Endothelial cell of umbilical vein (primary cell): ENCODE measurements around the gene SNRPA. TPM values are rescaled to one million over a fixed set of nuclear protein-coding genes. Genes with fewer than 3 reads are reported as not detected.
A peak's percentile ranks its signal among the peaks of the same experiment; 100 is the strongest.

Source experiments
- BruUV-seq: library from RNA; stranded (reverse); fragments of 400-500 nt; replicated peaks from 2 replicates; lab custom pipeline; 2021; lab: Mats Ljungman, UMichigan
- CTCF ChIA-PET: fragments of 300-600, 350-600 bp; sonication (Branson Sonifier 250); formaldehyde crosslinking; loops from one replicate; lab custom pipeline; 2021; ENCODE audit warnings: antibody characterized with exemption, inconsistent platforms; lab: Charles Lee
- POLR2A ChIA-PET: fragments of 300-600, 350-600 bp; sonication (Branson Sonifier 250); formaldehyde crosslinking; loops from one replicate; lab custom pipeline; 2021; ENCODE audit warnings: antibody characterized with exemption, inconsistent platforms; lab: Charles Lee
- DNase-seq: peaks from one replicate; pipeline ENCODE4 v3.0.0-alpha.2; 2011; ENCODE audit warnings: low read depth, low spot score
- FAIRE-seq: peaks from 2 replicates; lab custom pipeline; 2011; peaks lifted over from hg19 to GRCh38; lab: Jason Lieb, UNC
- H2AFZ ChIP-seq: 2 replicates; pipeline ENCODE4 v1.6.0; 2012; ENCODE audit warnings: low read depth, low read length, control low read depth, inconsistent platforms
- H3K27ac ChIP-seq: 2 replicates; pipeline ENCODE4 v1.5.1; 2011; ENCODE audit warnings: low read depth, mild to moderate bottlenecking, control low read depth, low read length, moderate library complexity; ENCODE audit not compliant: insufficient read depth
- H3K27me3 ChIP-seq, 2 experiments: 2 replicates each; pipeline versions ENCODE4 v1.6.0 to v1.6.1; 2011; ENCODE audit warnings: low read length in 2 of 2, mixed read lengths in 1 of 2; ENCODE audit not compliant: control insufficient read depth in 2 of 2, insufficient read depth in 2 of 2
- H3K36me3 ChIP-seq, 2 experiments: 2 replicates in 1 of 2; 3 replicates in 1 of 2; pipeline ENCODE4 v1.5.1; 2011; ENCODE audit warnings: low read length in 2 of 2, mild to moderate bottlenecking in 1 of 2, moderate library complexity in 1 of 2; ENCODE audit not compliant: control insufficient read depth in 2 of 2, insufficient read depth in 2 of 2; ENCODE audit errors: extremely low read depth in 1 of 2
- H3K4me1 ChIP-seq: 3 replicates; pipeline ENCODE4 v1.5.1; 2011; ENCODE audit warnings: mild to moderate bottlenecking, low read length; ENCODE audit not compliant: control insufficient read depth, insufficient read depth; ENCODE audit errors: extremely low read depth
- H3K4me2 ChIP-seq: 2 replicates; pipeline ENCODE4 v1.6.1; 2011; ENCODE audit warnings: low read length, control low read depth, mixed read lengths; ENCODE audit not compliant: insufficient read depth
- H3K4me3 ChIP-seq, 3 experiments: fragments of 200-600 bp in 1 of 3; sonication (generic), shearing (Covaris generic) in 1 of 3; replicated peaks in 1 of 3; 2 replicates each; pipeline ENCODE4 v1.5.1; 2011 to 2016; ENCODE audit warnings: control low read depth in 3 of 3, low read length in 3 of 3, mild to moderate bottlenecking in 2 of 3, inconsistent platforms in 1 of 3, low read depth in 1 of 3, moderate library complexity in 1 of 3; ENCODE audit not compliant: insufficient read depth in 1 of 3
- H3K79me2 ChIP-seq: 2 replicates; pipeline ENCODE4 v1.6.0; 2012; ENCODE audit warnings: low read length, inconsistent platforms; ENCODE audit not compliant: control insufficient read depth, insufficient read depth
- H3K9ac ChIP-seq: replicated peaks from 2 replicates; pipeline ENCODE3; 2011; ENCODE audit warnings: low read length, control low read depth; ENCODE audit not compliant: insufficient read depth; ENCODE audit errors: extremely low read depth
- H3K9me1 ChIP-seq: replicated peaks from 3 replicates; pipeline ENCODE4 v1.6.0; 2011; ENCODE audit warnings: mild to moderate bottlenecking, low read length; ENCODE audit not compliant: control insufficient read depth, insufficient read depth; ENCODE audit errors: extremely low read depth
- H3K9me3 ChIP-seq: replicated peaks from 2 replicates; pipeline ENCODE4 v1.5.1; 2012; ENCODE audit warnings: low read length, inconsistent platforms; ENCODE audit not compliant: control insufficient read depth, insufficient read depth
- H4K20me1 ChIP-seq: replicated peaks from 2 replicates; pipeline ENCODE3; 2011; ENCODE audit warnings: mild to moderate bottlenecking, low read length; ENCODE audit not compliant: control insufficient read depth, insufficient read depth; ENCODE audit errors: extremely low read depth
- EZH2 ChIP-seq: IDR thresholded peaks from 2 replicates; pipeline ENCODE4 v1.6.1; 2012; ENCODE audit warnings: borderline replicate concordance, low read depth, mild to moderate bottlenecking, moderate library complexity, low read length, inconsistent platforms; ENCODE audit not compliant: severe bottlenecking
- FOS ChIP-seq: IDR thresholded peaks from 2 replicates; pipeline ENCODE4 v1.6.1; 2011; ENCODE audit warnings: mild to moderate bottlenecking, low read length, moderate library complexity, borderline replicate concordance; ENCODE audit not compliant: insufficient read depth
- GATA2 ChIP-seq: IDR thresholded peaks from 2 replicates; pipeline ENCODE4 v1.7.0; 2011; ENCODE audit warnings: low read depth, mild to moderate bottlenecking, moderate library complexity, mixed read lengths, low read length; ENCODE audit not compliant: insufficient read length, insufficient read depth
- JUN ChIP-seq: IDR thresholded peaks from 2 replicates; pipeline ENCODE4 v1.6.1; 2011; ENCODE audit warnings: borderline replicate concordance, low read depth; ENCODE audit not compliant: insufficient read length, insufficient read depth
- MYC ChIP-seq: IDR thresholded peaks from one replicate; pipeline ENCODE4 v1.6.1; 2011; ENCODE audit warnings: mild to moderate bottlenecking, low read depth, low read length
- POLR2A ChIP-seq: IDR thresholded peaks from 2 replicates; pipeline ENCODE4 v1.6.1; 2012; ENCODE audit warnings: low read depth, mild to moderate bottlenecking, control low read depth, low read length
- POLR2AphosphoS5 ChIP-seq: IDR thresholded peaks from 2 replicates; pipeline ENCODE4 v1.6.1; 2012; ENCODE audit warnings: low read depth, mild to moderate bottlenecking, control low read depth, low read length, moderate library complexity; ENCODE audit not compliant: insufficient read depth
- dilution Hi-C: fragments of 300-500 bp; cut with MboI; formaldehyde crosslinking; loops from one replicate; pipeline ENCODE4 v1.15.0; 2019; ENCODE audit warnings: low sequenced_read_pairs; ENCODE audit not compliant: extremely low pct_ligation_motif_present
- intact Hi-C: fragments of 100-400 bp; cut with micrococcal nuclease; formaldehyde crosslinking; loops from one replicate; pipeline ENCODE4 v1.10.0; 2022
- polyA plus RNA-seq, 4 experiments: library from polyadenylated mRNA; depleted of rRNA in 3 of 4; stranded (reverse) in 3 of 4; unstranded in 1 of 4; fragments of >200 nt; gene quantifications; 2 replicates each; pipeline versions ENCODE4 v1.2.1 to v1.2.3, GENCODE V29; 2011 to 2012; ENCODE audit warnings: missing spikeins in 1 of 4
- total RNA-seq: library from RNA; stranded (reverse); gene quantifications from 2 replicates; pipeline ENCODE4 v1.2.3, GENCODE V29; 2021
- TF ChIP-seq, protein P1 (sequence below), 2 donors: IDR thresholded peaks; 1 replicate in 1 of 2; 2 replicates in 1 of 2; pipeline ENCODE4 v1.5.1; 2011; ENCODE audit warnings: low read length in 2 of 2, mild to moderate bottlenecking in 2 of 2, moderate library complexity in 2 of 2, control low read depth in 1 of 2, inconsistent platforms in 1 of 2, low read depth in 1 of 2; ENCODE audit not compliant: insufficient read depth in 1 of 2; ENCODE audit errors: extremely low read depth in 1 of 2
- TF ChIP-seq, protein P2 (sequence below): IDR thresholded peaks from 2 replicates; pipeline ENCODE4 v1.6.1; 2011; ENCODE audit not compliant: insufficient read depth, insufficient read length

The SNRPA gene
- total and polyA plus RNA-seq, 2 donors (not counting 3 experiments of a cell fraction or from before 2014, with no cell fraction given), result 84.6 to 131 TPM

DNA sequence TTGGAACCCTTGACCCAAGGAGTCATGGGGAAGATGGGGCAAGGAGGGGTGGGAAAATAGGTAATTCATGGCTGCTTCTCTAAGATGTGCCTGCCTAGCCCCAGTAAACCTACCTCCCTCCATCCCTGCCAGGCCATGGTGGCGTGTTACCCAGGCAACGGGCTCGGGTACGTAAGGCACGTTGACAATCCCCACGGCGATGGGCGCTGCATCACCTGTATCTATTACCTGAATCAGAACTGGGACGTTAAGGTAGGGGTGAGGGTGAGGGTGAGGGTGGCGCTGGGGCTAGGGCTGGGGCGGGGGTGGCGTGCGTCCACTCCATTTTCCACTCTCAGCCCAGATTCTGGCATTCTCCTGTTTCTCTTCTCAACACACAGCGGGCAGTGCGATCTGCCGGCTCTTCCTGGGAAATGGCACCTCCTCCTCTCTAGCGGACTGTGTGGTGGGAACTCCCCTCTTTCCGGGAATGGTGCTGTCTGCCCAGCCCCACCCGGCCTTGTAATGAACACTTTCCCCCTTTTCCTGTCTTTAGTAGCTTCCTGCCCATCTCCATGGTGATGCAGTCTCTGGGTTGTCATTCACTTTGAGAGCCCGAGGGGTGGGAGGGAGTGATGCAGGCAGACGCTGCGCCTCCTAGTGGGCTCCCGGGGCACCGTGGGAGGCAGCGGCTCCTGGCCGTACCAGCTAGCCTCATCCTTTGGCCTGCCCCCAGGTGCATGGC, 55.6 kb downstream of the SNRPA start:
- H3K4me2 ChIP-seq, result peak overlapping the region; percentile 26
- peaks cover 65% of the 10 kb centered on the region for H3K79me2 ChIP-seq
- H2AFZ ChIP-seq, result no peak overlapping the region
- no peaks in the 10 kb centered on the region for H3K9me3 ChIP-seq
- peak; percentile 99 for DNase-seq
- no peaks in the 10 kb centered on the region for H3K9me1 ChIP-seq
- CTCF ChIA-PET, result interaction anchor here (0.6 to 3.9 kb wide), 26 partner anchors 8 to 341 kb away, joined by 3 to 70 read pairs (median 4); partner anchors contain the start of genes ACTMAP, BLVRB, COQ8B and EGLN2
- peak overlapping the region in 1 of 3 experiments; percentile 9 for H3K4me3 ChIP-seq
- peak; percentile 100 for FAIRE-seq
- H3K9ac ChIP-seq, result no peak overlapping the region
- BruUV-seq, result no TSS peak
- dilution Hi-C loops, result no loop called here
- H4K20me1 ChIP-seq, result no peaks in the 10 kb centered on the region
- TF ChIP-seq EZH2 (no peak), MYC (no peak), GATA2 (no peak), JUN (no peak), FOS (no peak), POLR2A (peak; percentile 29), POLR2AphosphoS5 (peak; percentile 76)
- TF ChIP-seq, protein P1, sequence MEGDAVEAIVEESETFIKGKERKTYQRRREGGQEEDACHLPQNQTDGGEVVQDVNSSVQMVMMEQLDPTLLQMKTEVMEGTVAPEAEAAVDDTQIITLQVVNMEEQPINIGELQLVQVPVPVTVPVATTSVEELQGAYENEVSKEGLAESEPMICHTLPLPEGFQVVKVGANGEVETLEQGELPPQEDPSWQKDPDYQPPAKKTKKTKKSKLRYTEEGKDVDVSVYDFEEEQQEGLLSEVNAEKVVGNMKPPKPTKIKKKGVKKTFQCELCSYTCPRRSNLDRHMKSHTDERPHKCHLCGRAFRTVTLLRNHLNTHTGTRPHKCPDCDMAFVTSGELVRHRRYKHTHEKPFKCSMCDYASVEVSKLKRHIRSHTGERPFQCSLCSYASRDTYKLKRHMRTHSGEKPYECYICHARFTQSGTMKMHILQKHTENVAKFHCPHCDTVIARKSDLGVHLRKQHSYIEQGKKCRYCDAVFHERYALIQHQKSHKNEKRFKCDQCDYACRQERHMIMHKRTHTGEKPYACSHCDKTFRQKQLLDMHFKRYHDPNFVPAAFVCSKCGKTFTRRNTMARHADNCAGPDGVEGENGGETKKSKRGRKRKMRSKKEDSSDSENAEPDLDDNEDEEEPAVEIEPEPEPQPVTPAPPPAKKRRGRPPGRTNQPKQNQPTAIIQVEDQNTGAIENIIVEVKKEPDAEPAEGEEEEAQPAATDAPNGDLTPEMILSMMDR (IDR thresholded peaks at IDR 0.05; ENCODE audit: extremely low read depth in 1 of 2, insufficient read depth in 1 of 2, low read depth in 1 of 2, low read length in 2 of 2), result peak; percentile 99
- TF ChIP-seq, protein P2, sequence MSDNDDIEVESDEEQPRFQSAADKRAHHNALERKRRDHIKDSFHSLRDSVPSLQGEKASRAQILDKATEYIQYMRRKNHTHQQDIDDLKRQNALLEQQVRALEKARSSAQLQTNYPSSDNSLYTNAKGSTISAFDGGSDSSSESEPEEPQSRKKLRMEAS, result no peak
- H3K27ac ChIP-seq, result peak overlapping the region; percentile 35
- H3K27me3 ChIP-seq, result no peaks in the 10 kb centered on the region
- peaks cover 9 to 40% of the 10 kb centered on the region in 2 experiments for H3K36me3 ChIP-seq
- intact Hi-C loops, result loop anchor here (1.0 to 10.0 kb wide), 6 partner anchors 29 to 362 kb away; partner anchors contain the start of genes ACTMAP, NUMBL and SERTAD3
- H3K4me1 ChIP-seq, result peaks cover 65% of the 10 kb centered on the region
- POLR2A ChIA-PET, result interaction anchor here (0.6 to 2.0 kb wide), 6 partner anchors 8 to 143 kb away, joined by 3 to 5 read pairs (median 4); partner anchors contain the start of genes ACTMAP, EGLN2, RAB4B and SNRPA
